Large intestine (tissue), 3 donors: Measurements from ENCODE around the gene FSTL4. TPM values are rescaled to one million over a fixed set of nuclear protein-coding genes. Genes with fewer than 3 reads are reported as not detected.

ENCODE experiments used
- DNase-seq, 2 donors: peaks; one replicate each; pipeline versions ENCODE4 v3.0.0 to v3.0.0-alpha.2; 2013
- H3K27ac ChIP-seq: one replicate; pipeline ENCODE4 v1.5.1; 2013; ENCODE audit warnings: low read length
- H3K27me3 ChIP-seq: 2 replicates; pipeline ENCODE4 v1.6.1; 2013; ENCODE audit warnings: low read length; ENCODE audit not compliant: control insufficient read depth, insufficient read depth
- H3K36me3 ChIP-seq: 2 replicates; pipeline ENCODE4 v1.6.1; 2013; ENCODE audit warnings: low read length; ENCODE audit not compliant: control insufficient read depth, insufficient read depth
- H3K4me1 ChIP-seq: one replicate; pipeline ENCODE4 v1.6.1; 2013; ENCODE audit warnings: low read length; ENCODE audit not compliant: control insufficient read depth, insufficient read depth
- H3K4me3 ChIP-seq: one replicate; pipeline ENCODE4 v1.5.1; 2013; ENCODE audit warnings: low read length
- H3K9me3 ChIP-seq: one replicate; pipeline ENCODE4 v1.6.1; 2013; ENCODE audit warnings: mild to moderate bottlenecking, low read depth, low read length, moderate library complexity; ENCODE audit not compliant: control insufficient read depth
- WGBS: methylation state at CpG from one replicate; pipeline ENCODE4 v1.1.5; 2013; ENCODE audit warnings: low lambda C conversion rate; ENCODE audit not compliant: insufficient coverage; 5-methylcytosine and 5-hydroxymethylcytosine counted together
- polyA plus RNA-seq: library from polyadenylated mRNA; unstranded; fragments of 120-200 nt; gene quantifications from one replicate; pipeline ENCODE4 v1.2.1, GENCODE V29; 2013

Gene FSTL4
- polyA plus RNA-seq, 1 donor, result 1.4 TPM

DNA sequence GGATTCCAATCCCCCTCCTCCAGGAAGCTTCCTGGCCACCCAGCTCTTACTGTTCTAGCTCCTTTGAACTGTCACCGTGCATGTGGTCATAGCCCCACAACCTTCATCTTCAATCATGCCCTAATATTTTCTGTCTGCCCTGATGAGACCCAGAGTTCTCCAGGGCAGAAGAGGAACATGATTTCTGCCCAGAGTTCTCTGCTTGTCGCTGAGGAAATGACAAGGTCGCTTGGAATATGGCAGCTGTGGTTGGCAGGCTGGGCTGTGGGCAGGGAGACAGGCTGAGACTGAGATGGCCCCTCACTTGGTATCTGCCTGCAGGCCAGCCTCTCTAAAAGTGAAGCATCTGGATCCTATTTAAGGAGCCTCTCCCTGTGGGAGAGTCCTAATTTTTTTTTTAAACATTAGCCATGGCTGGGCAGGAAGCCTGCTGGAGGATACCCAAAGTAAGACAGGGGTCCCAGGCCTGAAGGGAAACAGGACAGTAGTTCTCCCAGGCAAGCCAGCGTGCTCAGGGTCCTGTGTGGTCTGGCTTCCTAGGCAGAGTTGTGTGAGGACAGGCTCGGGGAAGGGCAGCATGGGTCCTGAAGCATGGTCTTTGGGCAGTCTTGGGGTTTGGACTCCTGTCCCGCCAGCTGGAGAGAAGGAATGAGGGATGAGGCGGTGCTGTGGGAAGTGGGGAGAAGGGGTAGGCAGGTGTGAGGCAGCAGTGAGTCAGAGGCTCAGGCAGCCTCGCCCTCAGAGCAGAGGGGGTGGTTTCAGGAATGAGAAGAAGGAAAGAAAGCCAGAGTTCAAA lies 242.1 kb downstream of the FSTL4 start:
- no peak for DNase-seq
- H3K27me3 ChIP-seq, result peaks cover 3% of the 10 kb centered on the region
- H3K4me3 ChIP-seq, result no peak overlapping the region
- no peaks in the 10 kb centered on the region for H3K36me3 ChIP-seq
- no peaks in the 10 kb centered on the region for H3K9me3 ChIP-seq
- WGBS, result no CpG with 5 or more reads among the region's 8 CpGs
- H3K4me1 ChIP-seq, result no peaks in the 10 kb centered on the region
- H3K27ac ChIP-seq, result no peak overlapping the region

GRCh38 chr5:133368916-133369783 lies 243.2 kb downstream of the FSTL4 start:
- H3K27ac ChIP-seq, result no peak overlapping the region
- no peaks in the 10 kb centered on the region for H3K9me3 ChIP-seq
- H3K36me3 ChIP-seq, result no peaks in the 10 kb centered on the region
- H3K4me1 ChIP-seq, result no peaks in the 10 kb centered on the region
- peaks cover 3% of the 10 kb centered on the region for H3K27me3 ChIP-seq
- no CpG with 5 or more reads among the region's 7 CpGs for WGBS
- H3K4me3 ChIP-seq, result no peak overlapping the region
- no peak for DNase-seq

DNA sequence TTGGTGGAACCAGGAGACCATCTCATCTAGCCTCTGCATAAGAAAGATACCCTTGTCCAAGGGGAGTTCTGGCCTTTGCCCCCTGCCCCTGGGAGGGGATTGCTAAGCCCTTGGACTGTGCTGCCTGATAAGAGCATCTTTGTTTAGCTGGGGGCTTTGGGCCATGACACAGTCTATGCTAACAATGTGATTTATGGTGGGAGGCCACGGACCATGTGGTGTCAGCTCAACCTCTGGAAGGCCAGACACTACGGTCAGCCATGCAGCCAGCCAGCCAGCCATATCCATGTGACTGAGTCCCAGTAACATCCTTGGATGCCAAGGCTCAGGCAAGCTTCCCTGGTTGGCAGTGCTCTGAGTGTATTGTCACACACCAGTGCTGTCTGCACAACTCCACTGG lies 244.4 kb downstream of the FSTL4 start:
- WGBS, result no CpG with 5 or more reads among the region's 2 CpGs
- H3K9me3 ChIP-seq, result no peaks in the 10 kb centered on the region

GRCh38 chr5:133367071-133367786 lies 245.1 kb downstream of the FSTL4 start:
- no CpG with 5 or more reads among the region's 6 CpGs for WGBS
- DNase-seq, result no peak
- Histone ChIP-seq H3K27me3 (peaks cover 2% of the 10 kb centered on the region), H3K27ac (no peak overlapping the region), H3K36me3 (no peaks in the 10 kb centered on the region), H3K4me1 (no peaks in the 10 kb centered on the region), H3K4me3 (no peak overlapping the region), H3K9me3 (no peaks in the 10 kb centered on the region)

More for the DNA sequence above, 244.4 kb downstream of the FSTL4 start:
- no peaks in the 10 kb centered on the region for H3K4me1 ChIP-seq
- peaks cover 1% of the 10 kb centered on the region for H3K27me3 ChIP-seq
- no peak overlapping the region for H3K4me3 ChIP-seq
- no peaks in the 10 kb centered on the region for H3K36me3 ChIP-seq
- DNase-seq, result no peak
- H3K27ac ChIP-seq, result no peak overlapping the region

GRCh38 chr5:133366438-133366837 lies 245.9 kb downstream of the FSTL4 start:
- H3K36me3 ChIP-seq, result no peaks in the 10 kb centered on the region
- H3K4me1 ChIP-seq, result no peaks in the 10 kb centered on the region
- DNase-seq, result no peak
- H3K27ac ChIP-seq, result no peak overlapping the region
- H3K4me3 ChIP-seq, result no peak overlapping the region
- no peaks in the 10 kb centered on the region for H3K9me3 ChIP-seq
- peaks cover 4% of the 10 kb centered on the region for H3K27me3 ChIP-seq
- whole genome bisulfite sequencing, result 86% methylated on average over 2 of the region's 6 CpGs

GRCh38 chr5:133365738-133366137 lies 246.6 kb downstream of the FSTL4 start:
- DNase-seq, result no peak
- Histone ChIP-seq H3K36me3 (no peaks in the 10 kb centered on the region), H3K27ac (no peak overlapping the region), H3K9me3 (no peaks in the 10 kb centered on the region), H3K27me3 (peaks cover 9% of the 10 kb centered on the region), H3K4me1 (no peaks in the 10 kb centered on the region), H3K4me3 (no peak overlapping the region)
- WGBS, result no CpG with 5 or more reads among the region's 6 CpGs

GRCh38 chr5:133364936-133365707 lies 247.2 kb downstream of the FSTL4 start:
- Histone ChIP-seq H3K36me3 (no peaks in the 10 kb centered on the region), H3K4me3 (no peak overlapping the region), H3K27ac (no peak overlapping the region), H3K4me1 (no peaks in the 10 kb centered on the region), H3K9me3 (no peaks in the 10 kb centered on the region), H3K27me3 (peaks cover 9% of the 10 kb centered on the region)
- 73% methylated on average over 2 of the region's 12 CpGs for WGBS
- no peak for DNase-seq

DNA sequence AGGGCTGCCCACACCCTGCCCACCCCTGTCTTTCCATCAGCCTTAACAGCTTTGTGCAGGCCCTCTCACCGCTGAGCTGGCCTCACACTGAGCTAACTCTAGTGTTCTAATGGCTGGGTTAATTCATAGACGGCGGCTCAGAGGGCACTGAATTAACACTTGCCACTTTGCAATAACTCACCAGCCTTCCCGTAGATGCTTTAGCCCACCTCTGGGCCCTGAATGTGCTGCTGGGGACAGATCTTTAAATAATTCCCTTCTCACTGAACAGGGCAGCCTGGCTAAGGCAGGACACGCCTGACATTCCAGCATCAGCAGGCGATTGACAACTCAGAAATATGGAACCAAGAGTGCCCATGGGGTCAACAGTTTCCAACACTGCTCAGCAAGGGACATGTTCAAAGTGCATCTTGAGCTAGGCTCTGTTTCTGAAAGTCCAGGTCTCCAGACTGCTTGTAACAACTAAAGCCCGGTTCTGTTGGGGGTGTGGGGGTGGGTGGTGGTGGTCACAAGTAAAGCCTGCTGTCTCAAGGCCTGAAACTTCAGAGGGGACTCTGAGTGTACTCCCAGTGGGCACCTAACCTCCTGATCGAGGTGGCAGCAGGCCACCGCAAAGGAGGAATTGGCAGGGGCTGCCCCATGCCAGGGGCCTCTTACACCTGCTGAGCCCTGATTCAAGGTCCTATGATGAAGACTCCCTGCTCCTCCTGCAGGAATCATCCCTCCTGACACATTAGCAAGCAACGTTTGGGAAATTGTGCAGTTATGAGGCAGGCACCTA lies 248.3 kb downstream of the FSTL4 start:
- no peak overlapping the region for H3K27ac ChIP-seq
- no peaks in the 10 kb centered on the region for H3K36me3 ChIP-seq
- no peaks in the 10 kb centered on the region for H3K9me3 ChIP-seq
- no peak for DNase-seq
- H3K27me3 ChIP-seq, result peaks cover 15% of the 10 kb centered on the region
- H3K4me3 ChIP-seq, result no peak overlapping the region
- WGBS, result 50% methylated on average over 1 of the region's 10 CpGs
- no peaks in the 10 kb centered on the region for H3K4me1 ChIP-seq

DNA sequence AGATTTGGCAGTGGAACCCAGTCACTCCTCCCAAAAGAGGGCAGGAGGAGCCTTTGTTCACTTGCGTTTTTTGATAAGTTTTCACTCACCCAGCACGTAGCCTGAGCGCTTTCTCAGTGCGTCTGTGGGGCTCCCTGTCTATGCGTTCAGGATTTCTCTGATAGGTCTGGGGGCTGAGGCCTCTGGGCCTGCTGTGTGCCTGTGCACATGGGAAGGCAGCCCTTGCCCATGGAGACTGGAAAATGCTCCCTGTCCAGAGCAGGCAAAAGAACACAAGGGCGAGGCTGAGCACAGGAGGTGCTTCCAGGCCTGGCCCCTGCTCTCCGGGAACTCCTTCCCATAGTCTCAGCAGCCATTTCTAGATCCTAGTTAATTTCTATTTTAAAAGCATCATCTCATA lies 249.9 kb downstream of the FSTL4 start:
- 75% methylated on average over 1 of the region's 7 CpGs for WGBS
- DNase-seq, result no peak
- no peak overlapping the region for H3K27ac ChIP-seq
- peaks cover 15% of the 10 kb centered on the region for H3K27me3 ChIP-seq
- no peaks in the 10 kb centered on the region for H3K4me1 ChIP-seq
- no peaks in the 10 kb centered on the region for H3K36me3 ChIP-seq
- H3K9me3 ChIP-seq, result no peaks in the 10 kb centered on the region
- no peak overlapping the region for H3K4me3 ChIP-seq
